Panc1 (cell line): Measurements from ENCODE around the gene MMP15. TPM values are rescaled to one million over a fixed set of nuclear protein-coding genes. Genes with fewer than 3 reads are reported as not detected.
A peak's percentile ranks its signal among the peaks of the same experiment; 100 is the strongest.

Experiments used
- ATAC-seq: fragments of 200-7000 bp; cut with Tn5 transposase; 2 replicates; pipeline ENCODE4 v1.9.1; 2020; ENCODE audit warnings: mild to moderate bottlenecking, moderate library complexity
- BruUV-seq: library from RNA; stranded (reverse); fragments of 400-500 nt; replicated peaks from 2 replicates; lab custom pipeline; 2021; lab: Mats Ljungman, UMichigan
- CTCF ChIA-PET: fragments of 300-600 bp; sonication (Branson Sonifier 250); formaldehyde crosslinking; loops from one replicate; lab custom pipeline; 2022; ENCODE audit warnings: antibody characterized with exemption; lab: Charles Lee
- POLR2A ChIA-PET: fragments of 300-600 bp; sonication (Branson Sonifier 250); formaldehyde crosslinking; loops from one replicate; lab custom pipeline; 2022; ENCODE audit warnings: antibody characterized with exemption; lab: Charles Lee
- DNase-seq: peaks from one replicate; pipeline ENCODE4 v3.0.0-alpha.2; 2010; ENCODE audit warnings: low read depth, low spot score
- H3K27ac ChIP-seq: 2 replicates; pipeline ENCODE4 v1.5.1; 2011; ENCODE audit warnings: mild to moderate bottlenecking, low read length, inconsistent platforms
- H3K27me3 ChIP-seq: fragments of 200-500 bp; sonication (Bioruptor generic); 2 replicates; pipeline ENCODE4 v1.6.0; 2014; ENCODE audit warnings: low read length, inconsistent platforms; ENCODE audit not compliant: control insufficient read depth, insufficient read depth
- H3K36me3 ChIP-seq: fragments of 200-500 bp; sonication (Bioruptor generic); 2 replicates; pipeline ENCODE4 v1.5.1; 2014; ENCODE audit warnings: inconsistent platforms, mild to moderate bottlenecking, low read length, moderate library complexity; ENCODE audit not compliant: control insufficient read depth, insufficient read depth
- H3K4me1 ChIP-seq: 2 replicates; pipeline ENCODE4 v1.5.1; 2011; ENCODE audit warnings: inconsistent platforms, mild to moderate bottlenecking, low read length, moderate library complexity; ENCODE audit not compliant: control insufficient read depth, insufficient read depth
- H3K4me3 ChIP-seq, 2 experiments: 2 replicates each; pipeline ENCODE4 v1.5.1; 2011 to 2012; ENCODE audit warnings: low read depth in 2 of 2, low read length in 2 of 2, mild to moderate bottlenecking in 2 of 2, inconsistent platforms in 1 of 2, moderate library complexity in 1 of 2
- H3K9me3 ChIP-seq: fragments of 200-500 bp; sonication (Bioruptor generic); 2 replicates; pipeline ENCODE4 v1.5.1; 2014; ENCODE audit warnings: low read depth, mild to moderate bottlenecking, inconsistent platforms, low read length, moderate library complexity; ENCODE audit not compliant: control insufficient read depth, insufficient read depth
- CTCF ChIP-seq: fragments of 450-650 bp; IDR thresholded peaks from 2 replicates; pipeline ENCODE4 v1.5.1; 2017; ENCODE audit warnings: mild to moderate bottlenecking
- POLR2AphosphoS5 ChIP-seq: IDR thresholded peaks from 2 replicates; pipeline ENCODE4 v1.6.1; 2012; ENCODE audit warnings: mild to moderate bottlenecking, low read depth, low read length, moderate library complexity
- REST ChIP-seq, 2 experiments: IDR thresholded peaks; 2 replicates each; pipeline ENCODE4 v1.6.1; 2011 to 2012; ENCODE audit warnings: low read depth in 2 of 2, control low read depth in 1 of 2, low read length in 1 of 2, mild to moderate bottlenecking in 1 of 2, moderate library complexity in 1 of 2; ENCODE audit not compliant: insufficient read depth in 1 of 2
- SIN3A ChIP-seq: IDR thresholded peaks from 2 replicates; pipeline ENCODE4 v1.6.1; 2012; ENCODE audit warnings: low read depth, mild to moderate bottlenecking, low read length, moderate library complexity, borderline replicate concordance; ENCODE audit not compliant: insufficient read depth
- TCF7L2 ChIP-seq: IDR thresholded peaks from 2 replicates; pipeline ENCODE4 v1.6.1; 2011; ENCODE audit warnings: mild to moderate bottlenecking, low read depth, low read length, inconsistent platforms
- in situ Hi-C: cut with HindIII; loops from 2 replicates; pipeline ENCODE4 v1.10.0; 2016; ENCODE audit warnings: low sequenced_read_pairs, low pct_unique_long_range_greater_than_20kb
- intact Hi-C: fragments of 100-400 bp; cut with micrococcal nuclease; formaldehyde crosslinking; loops from one replicate; pipeline ENCODE4 v1.10.0; 2022; ENCODE audit not compliant: unreplicated experiment
- total RNA-seq: library from RNA; stranded (reverse); gene quantifications from one replicate; pipeline ENCODE4 v1.2.1, GENCODE V29; 2021; ENCODE audit not compliant: unreplicated experiment

Gene MMP15
- total RNA-seq, 1 experiment from 2014 or later = 10.9 TPM

- H3K36me3 ChIP-seq = no peaks in the 10 kb centered on the region
- TF ChIP-seq CTCF = peak; percentile 85
- no peak for TF ChIP-seq SIN3A
- no peak for TF ChIP-seq REST (IDR thresholded peaks at IDR 0.05; ENCODE audit: insufficient read depth in 1 of 2, low read depth in 2 of 2, low read length in 1 of 2)
- no peak for TF ChIP-seq TCF7L2
- peak; percentile 75; the same call in 1 of the 2 replicates for TF ChIP-seq POLR2AphosphoS5
- peak within 1 kb of the TSS; percentile 68 for H3K27ac ChIP-seq
- ChIA-PET POLR2A (interaction anchor here (0.6 kb wide), 1 partner anchor 188 kb away, joined by 5 read pairs; no protein-coding TSS in a partner anchor), CTCF (interaction anchor here (0.7 kb wide), 1 partner anchor 106 kb away, joined by 7 read pairs; no protein-coding TSS in a partner anchor)
- DNase-seq (peak; percentile 33), ATAC-seq (peak; percentile 93)
- peak within 1 kb of the TSS; percentile 69 to 71 for H3K4me3 ChIP-seq
- peaks cover 11% of the 10 kb centered on the region for H3K4me1 ChIP-seq
- no peaks in the 10 kb centered on the region for H3K27me3 ChIP-seq
- BruUV-seq = no TSS peak
- intact Hi-C loops = loop anchor here (10.0 kb wide), 1 partner anchor 246 kb away; no protein-coding TSS in a partner anchor
- in situ Hi-C loops = loop anchor here (25.0 kb wide), 1 partner anchor 111 kb away; no protein-coding TSS in a partner anchor
- no peaks in the 10 kb centered on the region for H3K9me3 ChIP-seq
Observed at GRCh38 chr16:58000706-58001676, 24.6 kb upstream of the MMP15 start, which contains the start of gene USB1. Gene USB1, plus strand, starts transcription at chr16:58001407. Its CDS starts 77 bp downstream, at chr16:58001484.

GRCh38 chr16:58001781-58002415 lies 23.7 kb upstream of the MMP15 start:
- Histone ChIP-seq H3K27ac (peak overlapping the region; percentile 66), H3K4me1 (peaks cover 11% of the 10 kb centered on the region), H3K4me3 (peak overlapping the region; percentile 69 to 71), H3K36me3 (no peaks in the 10 kb centered on the region), H3K9me3 (no peaks in the 10 kb centered on the region), H3K27me3 (no peaks in the 10 kb centered on the region)
- DNase-seq = no peak
- TF ChIP-seq CTCF = no peak
- TF ChIP-seq SIN3A = no peak
- TF ChIP-seq POLR2AphosphoS5 = no peak
- TF ChIP-seq TCF7L2 = no peak
- intact Hi-C loops (loop anchor here (10.0 kb wide), 1 partner anchor 247 kb away; no protein-coding TSS in a partner anchor), in situ Hi-C loops (loop anchor here (25.0 kb wide), 1 partner anchor 110 kb away; no protein-coding TSS in a partner anchor)
- CTCF ChIA-PET = no interaction called here
- no peak for ATAC-seq
- BruUV-seq = no TSS peak
- POLR2A ChIA-PET = interaction anchor here (0.6 kb wide), 1 partner anchor 187 kb away, joined by 5 read pairs; no protein-coding TSS in a partner anchor
